ENCODE data around the gene RPN1.

GRCh38 chr3:128617557-128618397, 32.8 kb downstream of the RPN1 start:
- TF ChIP-seq POLR2AphosphoS5 (IDR thresholded peaks at IDR 0.05) (peak; percentile 36 to 64), CTCF (IDR thresholded peaks at IDR 0.05) (peak; percentile 94 to 99 (median 98)), EP300 (IDR thresholded peaks at IDR 0.05) (no peak), POLR2A (IDR thresholded peaks at IDR 0.05) (peak in 2 of 4 donors; percentile 33 to 50)
